ENCODE measurements around the gene HTRA3. TPM values are rescaled to one million over a fixed set of nuclear protein-coding genes. Genes with fewer than 3 reads are reported as not detected.

Gene HTRA3
- total and polyA plus RNA-seq, 2 of the 4 experiments (the other 2 are of a cell fraction) = 1.3 to 9.5 TPM

- 100% methylated on average over 2 of the region's 9 CpGs; no CpG with 5 or more reads in 1 of the 2 experiments for WGBS, 2 experiments (ENCODE audit: extremely low coverage in 2 of 2, insufficient read length in 1 of 2)
- Histone ChIP-seq H3K4me1 (ENCODE audit: control insufficient read depth, insufficient read depth, low read length) (peaks cover 15% of the 10 kb centered on the region), H3K14ac (replicated peaks; ENCODE audit: low read depth, low read length) (no peak overlapping the region), H4K91ac (ENCODE audit: insufficient read depth, low read depth, low read length) (no peak overlapping the region), H3K23ac (ENCODE audit: low read depth, low read length) (no peak overlapping the region), H4K8ac (ENCODE audit: low read depth in 2 of 2, low read length in 2 of 2) (no peak overlapping the region), H2AK5ac (ENCODE audit: low read depth, low read length) (no peak overlapping the region), H3K27me3 (ENCODE audit: control insufficient read depth, insufficient read depth, low read length) (peaks cover 1% of the 10 kb centered on the region; the same call in 1 of the 2 replicates), H3K9me1 (ENCODE audit: insufficient read depth, low read length) (peaks cover 5% of the 10 kb centered on the region; the same call in 1 of the 2 replicates), H3K4me2 (ENCODE audit: low read depth, low read length) (no peak overlapping the region), H3K56ac (ENCODE audit: extremely low read depth, insufficient read depth, low read length) (no peak overlapping the region), H4K5ac (ENCODE audit: low read depth, low read length) (no peak overlapping the region), H2BK15ac (ENCODE audit: low read depth, low read length) (no peak overlapping the region), H3K18ac (ENCODE audit: low read depth, low read length) (no peak overlapping the region), H4K20me1 (ENCODE audit: insufficient read depth, low read length) (no peaks in the 10 kb centered on the region), H3K79me1 (ENCODE audit: low read depth in 1 of 2, low read length in 2 of 2) (no peaks in the 10 kb centered on the region), H3K27ac (ENCODE audit: insufficient read depth, low read length) (no peak overlapping the region), H3K9me3 (ENCODE audit: control insufficient read depth, insufficient read depth, low read length) (peaks cover 5% of the 10 kb centered on the region), H2BK120ac (ENCODE audit: low read depth, low read length) (no peak overlapping the region), H3K36me3 (ENCODE audit: control insufficient read depth, insufficient read depth, low read length) (no peaks in the 10 kb centered on the region), H2BK20ac (ENCODE audit: low read depth, low read length) (no peak overlapping the region), H2AK9ac (replicated peaks; ENCODE audit: low read depth, low read length, poor library complexity) (no peak overlapping the region), H3K4me3 (ENCODE audit: insufficient read depth, low read depth, low read length) (no peak overlapping the region), H3K4ac (ENCODE audit: low read depth, low read length) (no peak overlapping the region), H2AFZ (replicated peaks; ENCODE audit: low read length, poor library complexity) (no peak overlapping the region), H2BK5ac (ENCODE audit: low read depth, low read length, poor library complexity, severe bottlenecking) (no peak overlapping the region), H3K9ac (ENCODE audit: low read depth, low read length) (no peak overlapping the region)
- no peak for ATAC-seq (ENCODE audit: low read depth)
- ChIA-PET CTCF (no interaction called here), POLR2A (ENCODE audit: unreplicated experiment) (no interaction called here)
- DNase-seq = no peak
- intact Hi-C loops (cut with micrococcal nuclease) = no loop called here
- in situ Hi-C loops (cut with MboI; ENCODE audit: low sequenced_read_pairs) = no loop called here
- TF ChIP-seq SMC3 (IDR thresholded peaks at IDR 0.05; ENCODE audit: low read depth, low read length) (no peak), CEBPB (IDR thresholded peaks at IDR 0.05; ENCODE audit: low read depth, low read length) (no peak), RFX5 (IDR thresholded peaks at IDR 0.05; ENCODE audit: low read depth, low read length) (no peak), CHD1 (IDR thresholded peaks at IDR 0.05; ENCODE audit: low read depth, low read length) (no peak), NFE2L2 (IDR thresholded peaks at IDR 0.05; ENCODE audit: low read depth, low read length) (no peak), POLR2A (IDR thresholded peaks at IDR 0.05; ENCODE audit: low read depth, low read length) (no peak), BHLHE40 (IDR thresholded peaks at IDR 0.05; ENCODE audit: low read depth, low read length) (no peak), ELK1 (IDR thresholded peaks at IDR 0.05; ENCODE audit: borderline replicate concordance, low read depth, low read length) (no peak), FOS (IDR thresholded peaks at IDR 0.05; ENCODE audit: low read depth, low read length) (no peak), RCOR1 (IDR thresholded peaks at IDR 0.05; ENCODE audit: insufficient replicate concordance, low read length) (no peak), MAFK (IDR thresholded peaks at IDR 0.05; ENCODE audit: low read depth, low read length) (no peak), CTCF (conservative IDR thresholded peaks at IDR 0.05; ENCODE audit: low read depth, low read length) (no peak), USF2 (IDR thresholded peaks at IDR 0.05; ENCODE audit: low read depth, low read length) (no peak)
- BruUV-seq (replicated peaks) = no TSS peak
- dilution Hi-C loops (cut with HindIII; ENCODE audit: low sequenced_read_pairs, unreplicated experiment) = no loop called here
Observed at GRCh38 chr4:8308144-8308543, 38.6 kb downstream of the HTRA3 start.

All from IMR-90 (cell line).